ENCODE data around the gene IFI44L. TPM values are rescaled to one million over a fixed set of nuclear protein-coding genes. Genes with fewer than 3 reads are reported as not detected.

Gene IFI44L
- total RNA-seq, 4 donors from 2014 or later: 1.8 to 5.5 (median 3.3) TPM; not detected in 1

- in situ Hi-C loops (cut with MboI; ENCODE audit: low pct_ligation_motif_present in 1 of 4, low pct_unique_long_range_greater_than_20kb in 1 of 4, low sequenced_read_pairs in 3 of 4): loop anchor here in 2 of 4 donors (10.0 kb wide), 3 partner anchors 54 to 544 kb away; partner anchors contain the start of gene IFI44L (in 1 of the 2)
- H3K36me3 ChIP-seq: no peaks in the 10 kb centered on the region
- H3K4me3 ChIP-seq: no peak overlapping the region
- no peaks in the 10 kb centered on the region for H3K27me3 ChIP-seq
- H3K4me1 ChIP-seq: no peaks in the 10 kb centered on the region
- no peak for DNase-seq
- intact Hi-C loops (cut with DNase I; ENCODE audit: low total_unique reads): no loop called here
- no peak overlapping the region for H3K27ac ChIP-seq
- TF ChIP-seq POLR2A (IDR thresholded peaks at IDR 0.05) (no peak), POLR2AphosphoS5 (IDR thresholded peaks at IDR 0.05) (no peak), EP300 (IDR thresholded peaks at IDR 0.05; ENCODE audit: low read depth) (no peak), CTCF (IDR thresholded peaks at IDR 0.05) (no peak)
- no peaks in the 10 kb centered on the region for H3K9me3 ChIP-seq
Measured at GRCh38 chr1:78678324-78678723, 58.1 kb downstream of the IFI44L start.

GRCh38 chr1:78681265-78681664, 61.0 kb downstream of the IFI44L start:
- DNase-seq: no peak
- H3K27ac ChIP-seq: no peak overlapping the region
- in situ Hi-C loops (cut with MboI; ENCODE audit: low pct_ligation_motif_present in 1 of 4, low pct_unique_long_range_greater_than_20kb in 1 of 4, low sequenced_read_pairs in 3 of 4): loop anchor here in 2 of 4 donors (10.0 kb wide), 2 partner anchors 76 to 536 kb away; no protein-coding TSS in a partner anchor
- no peaks in the 10 kb centered on the region for H3K36me3 ChIP-seq
- TF ChIP-seq POLR2AphosphoS5 (IDR thresholded peaks at IDR 0.05): no peak
- no peak for TF ChIP-seq POLR2A (IDR thresholded peaks at IDR 0.05)
- TF ChIP-seq EP300 (IDR thresholded peaks at IDR 0.05; ENCODE audit: low read depth): no peak
- TF ChIP-seq CTCF (IDR thresholded peaks at IDR 0.05): no peak
- H3K27me3 ChIP-seq: no peaks in the 10 kb centered on the region
- WGBS, 2 donors (ENCODE audit: low coverage in 1 of 2): 41 to 75% methylated on average over 1 to 2 of the region's 2 CpGs
- no peaks in the 10 kb centered on the region for H3K9me3 ChIP-seq
- intact Hi-C loops (cut with DNase I; ENCODE audit: low total_unique reads): loop anchor here (10.0 kb wide), 1 partner anchor 536 kb away; no protein-coding TSS in a partner anchor
- no peaks in the 10 kb centered on the region for H3K4me1 ChIP-seq
- no peak overlapping the region for H3K4me3 ChIP-seq

GRCh38 chr1:78682496-78682895, 62.2 kb downstream of the IFI44L start:
- Histone ChIP-seq H3K27ac (no peak overlapping the region), H3K9me3 (no peaks in the 10 kb centered on the region), H3K4me1 (no peaks in the 10 kb centered on the region), H3K4me3 (no peak overlapping the region), H3K27me3 (no peaks in the 10 kb centered on the region), H3K36me3 (no peaks in the 10 kb centered on the region)
- TF ChIP-seq POLR2A (IDR thresholded peaks at IDR 0.05) (no peak), CTCF (IDR thresholded peaks at IDR 0.05) (no peak), EP300 (IDR thresholded peaks at IDR 0.05; ENCODE audit: low read depth) (no peak), POLR2AphosphoS5 (IDR thresholded peaks at IDR 0.05) (no peak)
- DNase-seq: no peak
- 53 to 54% methylated on average over 3 of the region's 3 CpGs for WGBS, 2 donors (ENCODE audit: low coverage in 1 of 2)
- in situ Hi-C loops (cut with MboI; ENCODE audit: low pct_ligation_motif_present in 1 of 4, low pct_unique_long_range_greater_than_20kb in 1 of 4, low sequenced_read_pairs in 3 of 4) (loop anchor here in 2 of 4 donors (10.0 kb wide), 2 partner anchors 78 to 538 kb away; no protein-coding TSS in a partner anchor), intact Hi-C loops (cut with DNase I; ENCODE audit: low total_unique reads) (loop anchor here (10.0 kb wide), 1 partner anchor 538 kb away; no protein-coding TSS in a partner anchor)

GRCh38 chr1:78683079-78683478, 62.8 kb downstream of the IFI44L start:
- no peaks in the 10 kb centered on the region for H3K9me3 ChIP-seq
- no peaks in the 10 kb centered on the region for H3K36me3 ChIP-seq
- DNase-seq: no peak
- intact Hi-C loops (cut with DNase I; ENCODE audit: low total_unique reads): loop anchor here (10.0 kb wide), 1 partner anchor 538 kb away; no protein-coding TSS in a partner anchor
- in situ Hi-C loops (cut with MboI; ENCODE audit: low pct_ligation_motif_present in 1 of 4, low pct_unique_long_range_greater_than_20kb in 1 of 4, low sequenced_read_pairs in 3 of 4): loop anchor here in 2 of 4 donors (10.0 kb wide), 2 partner anchors 78 to 538 kb away; no protein-coding TSS in a partner anchor
- no peak overlapping the region for H3K4me3 ChIP-seq
- TF ChIP-seq POLR2A (IDR thresholded peaks at IDR 0.05): no peak
- TF ChIP-seq CTCF (IDR thresholded peaks at IDR 0.05): no peak
- TF ChIP-seq POLR2AphosphoS5 (IDR thresholded peaks at IDR 0.05): no peak
- TF ChIP-seq EP300 (IDR thresholded peaks at IDR 0.05; ENCODE audit: low read depth): no peak
- WGBS, 2 donors (ENCODE audit: low coverage in 1 of 2): 42 to 53% methylated on average over 2 of the region's 2 CpGs
- H3K27me3 ChIP-seq: no peaks in the 10 kb centered on the region
- no peak overlapping the region for H3K27ac ChIP-seq
- no peaks in the 10 kb centered on the region for H3K4me1 ChIP-seq
